ENCODE data around the gene GADD45A. TPM values are rescaled to one million over a fixed set of nuclear protein-coding genes. Genes with fewer than 3 reads are reported as not detected.

The GADD45A gene, protein sequence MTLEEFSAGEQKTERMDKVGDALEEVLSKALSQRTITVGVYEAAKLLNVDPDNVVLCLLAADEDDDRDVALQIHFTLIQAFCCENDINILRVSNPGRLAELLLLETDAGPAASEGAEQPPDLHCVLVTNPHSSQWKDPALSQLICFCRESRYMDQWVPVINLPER
- total RNA-seq: 10 to 100 TPM; 19.0 to 19.5 TPM
- 10 to 100 TPM in 1 of 3 donors, 1 to 10 TPM in 2; 4.1 to 13.0 (median 5.7) TPM for polyA plus RNA-seq
- total RNA-seq: 5.6 to 56.2 (median 36.9) reads per million in 6 experiments

DNA sequence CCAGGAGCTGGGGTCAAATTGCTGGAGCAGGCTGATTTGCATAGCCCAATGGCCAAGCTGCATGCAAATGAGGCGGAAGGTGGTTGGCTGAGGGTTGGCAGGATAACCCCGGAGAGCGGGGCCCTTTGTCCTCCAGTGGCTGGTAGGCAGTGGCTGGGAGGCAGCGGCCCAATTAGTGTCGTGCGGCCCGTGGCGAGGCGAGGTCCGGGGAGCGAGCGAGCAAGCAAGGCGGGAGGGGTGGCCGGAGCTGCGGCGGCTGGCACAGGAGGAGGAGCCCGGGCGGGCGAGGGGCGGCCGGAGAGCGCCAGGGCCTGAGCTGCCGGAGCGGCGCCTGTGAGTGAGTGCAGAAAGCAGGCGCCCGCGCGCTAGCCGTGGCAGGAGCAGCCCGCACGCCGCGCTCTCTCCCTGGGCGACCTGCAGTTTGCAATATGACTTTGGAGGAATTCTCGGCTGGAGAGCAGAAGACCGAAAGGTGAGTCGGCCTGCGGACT lies at the start of gene GADD45A:
Gene GADD45A (plus strand): TSS at position 135 of the 491 bp plus-strand sequence. CDS start 294 bp downstream, at position 429.
- POLR2A ChIA-PET: interaction anchor here (0.5 to 2.9 kb wide), 15 partner anchors 9 to 760 kb away, joined by 3 to 33 read pairs (median 4); partner anchors contain the start of genes DNAI4, MIER1 and SERBP1

DNA sequence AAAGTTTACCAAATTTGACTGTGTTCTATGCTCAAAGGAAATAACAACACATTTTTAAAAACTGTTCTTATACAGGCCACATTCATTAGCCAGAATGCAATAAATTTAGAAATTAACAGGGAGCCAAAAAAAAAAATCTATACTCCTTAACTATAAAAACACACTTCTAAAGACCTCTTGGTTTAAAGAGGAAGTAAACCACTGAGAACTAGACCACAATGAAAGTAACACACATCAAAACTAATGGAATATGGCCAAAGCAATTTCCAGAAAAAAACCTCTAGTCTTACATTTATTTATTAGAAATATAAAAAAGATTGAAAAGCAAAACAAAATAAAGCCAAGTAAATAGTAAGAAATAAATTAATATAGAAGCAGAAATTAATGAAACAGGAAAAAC lies 48.9 kb upstream of the GADD45A start:
- no peak overlapping the region for H3K4me3 Mint-ChIP-seq
- H3K36me3 Mint-ChIP-seq: no peaks in the 10 kb centered on the region
- peaks cover 0 to 9% (median 6%) of the 10 kb centered on the region in 5 donors for H3K27me3 Mint-ChIP-seq
- H3K4me1 Mint-ChIP-seq: peaks cover 8 to 18% (median 15%) of the 10 kb centered on the region in 4 donors
- ATAC-seq (no peak), DNase-seq (no peak)
- peak overlapping the region in 1 of 10 donors; percentile 47 for H3K27ac Mint-ChIP-seq
- H3K9me3 Mint-ChIP-seq: no peaks in the 10 kb centered on the region
- POLR2A ChIA-PET: no interaction called here

More for the DNA sequence above, at the start of gene GADD45A:
- DNase-seq (peak; percentile 79 to 97 (median 94)), ATAC-seq (peak; percentile 87 to 89)
- Mint-ChIP-seq H3K9me3 (no peaks in the 10 kb centered on the region), H3K4me1 (peaks cover 11 to 34% (median 29%) of the 10 kb centered on the region in 4 donors), H3K4me3 (peak within 1 kb of the TSS; percentile 93 to 100 (median 98)), H3K27me3 (no peaks in the 10 kb centered on the region), H3K36me3 (peaks cover 0 to 5% (median 0%) of the 10 kb centered on the region in 3 donors), H3K27ac (peak within 1 kb of the TSS; percentile 91 to 97 (median 94))

DNA sequence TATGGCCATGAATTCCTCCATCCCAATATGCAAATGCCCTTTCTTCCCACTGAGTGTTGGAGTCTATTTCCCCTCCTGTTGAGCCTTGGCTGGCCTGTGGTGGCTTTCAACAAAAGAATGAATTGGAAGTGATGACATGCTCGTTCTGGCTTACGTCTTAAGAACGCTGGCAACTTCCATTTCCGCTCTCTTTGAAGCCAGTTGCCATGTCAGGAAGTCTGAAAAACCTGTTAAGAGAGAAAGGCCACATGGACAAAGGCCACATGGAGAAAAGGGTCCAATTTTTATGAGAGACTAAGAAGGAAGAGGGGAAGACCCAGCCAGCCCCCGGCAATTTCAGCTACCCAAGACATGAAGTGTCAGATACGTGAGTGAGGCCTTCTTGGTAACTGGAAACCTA lies 45.6 kb upstream of the GADD45A start:
- H3K4me3 Mint-ChIP-seq: no peak overlapping the region
- H3K27me3 Mint-ChIP-seq: peaks cover 0 to 9% (median 0%) of the 10 kb centered on the region in 5 donors
- H3K4me1 Mint-ChIP-seq: peaks cover 8 to 18% (median 15%) of the 10 kb centered on the region in 4 donors
- POLR2A ChIA-PET: no interaction called here
- H3K9me3 Mint-ChIP-seq: no peaks in the 10 kb centered on the region
- DNase-seq: no peak
- ATAC-seq: no peak
- no peak overlapping the region for H3K27ac Mint-ChIP-seq
- no peaks in the 10 kb centered on the region for H3K36me3 Mint-ChIP-seq

DNA sequence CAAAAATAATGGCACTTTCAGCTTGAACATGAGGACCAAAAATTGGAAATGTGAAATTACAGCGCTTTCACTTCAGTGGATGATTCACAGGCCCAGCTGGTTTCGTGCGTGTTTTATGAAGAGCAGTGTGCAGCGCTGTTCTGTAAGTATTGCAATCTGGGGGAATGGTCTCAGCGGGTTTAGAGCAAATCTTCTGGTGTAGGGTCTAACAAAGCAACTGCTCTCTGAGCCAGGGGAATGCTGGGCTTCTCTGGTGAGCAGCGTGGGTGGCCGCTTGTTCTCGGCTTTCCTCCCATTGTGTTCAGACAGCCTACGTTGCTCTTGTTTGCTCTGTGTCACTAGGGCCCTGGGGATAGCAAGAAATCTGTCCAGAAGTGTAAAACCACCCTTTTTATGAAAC lies 42.4 kb upstream of the GADD45A start:
- H3K27ac Mint-ChIP-seq: no peak overlapping the region
- ATAC-seq: no peak
- H3K4me3 Mint-ChIP-seq: no peak overlapping the region
- peaks cover 0 to 2% (median 0%) of the 10 kb centered on the region in 5 donors for H3K27me3 Mint-ChIP-seq
- POLR2A ChIA-PET: no interaction called here
- H3K4me1 Mint-ChIP-seq: peaks cover 0 to 2% (median 0%) of the 10 kb centered on the region in 4 donors
- DNase-seq: no peak
- H3K36me3 Mint-ChIP-seq: no peaks in the 10 kb centered on the region
- H3K9me3 Mint-ChIP-seq: no peaks in the 10 kb centered on the region

DNA sequence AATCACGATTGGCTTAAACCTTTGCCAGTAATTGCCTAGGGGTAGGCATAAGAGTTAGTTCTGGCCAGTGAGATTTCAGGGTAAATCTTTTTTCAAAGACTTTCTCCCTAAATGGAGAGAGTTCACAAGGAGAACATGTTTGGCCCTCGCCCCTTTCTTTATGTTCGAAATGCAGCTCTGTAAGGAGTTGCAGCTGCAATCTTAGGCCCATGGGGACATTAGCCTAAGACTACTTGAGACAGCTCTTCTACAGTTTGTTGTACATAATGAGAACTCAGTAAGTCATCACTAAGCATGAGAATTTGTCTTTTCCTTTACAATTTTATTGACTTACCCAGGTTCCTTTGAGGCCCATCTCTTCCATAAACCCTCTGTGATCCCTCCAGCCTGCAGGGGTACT lies 40.4 kb upstream of the GADD45A start:
- POLR2A ChIA-PET: no interaction called here
- peaks cover 0 to 2% (median 0%) of the 10 kb centered on the region in 5 donors for H3K27me3 Mint-ChIP-seq
- ATAC-seq (no peak), DNase-seq (no peak)
- no peaks in the 10 kb centered on the region for H3K36me3 Mint-ChIP-seq
- H3K4me3 Mint-ChIP-seq: no peak overlapping the region
- no peaks in the 10 kb centered on the region for H3K9me3 Mint-ChIP-seq
- H3K27ac Mint-ChIP-seq: no peak overlapping the region
- H3K4me1 Mint-ChIP-seq: no peaks in the 10 kb centered on the region

DNA sequence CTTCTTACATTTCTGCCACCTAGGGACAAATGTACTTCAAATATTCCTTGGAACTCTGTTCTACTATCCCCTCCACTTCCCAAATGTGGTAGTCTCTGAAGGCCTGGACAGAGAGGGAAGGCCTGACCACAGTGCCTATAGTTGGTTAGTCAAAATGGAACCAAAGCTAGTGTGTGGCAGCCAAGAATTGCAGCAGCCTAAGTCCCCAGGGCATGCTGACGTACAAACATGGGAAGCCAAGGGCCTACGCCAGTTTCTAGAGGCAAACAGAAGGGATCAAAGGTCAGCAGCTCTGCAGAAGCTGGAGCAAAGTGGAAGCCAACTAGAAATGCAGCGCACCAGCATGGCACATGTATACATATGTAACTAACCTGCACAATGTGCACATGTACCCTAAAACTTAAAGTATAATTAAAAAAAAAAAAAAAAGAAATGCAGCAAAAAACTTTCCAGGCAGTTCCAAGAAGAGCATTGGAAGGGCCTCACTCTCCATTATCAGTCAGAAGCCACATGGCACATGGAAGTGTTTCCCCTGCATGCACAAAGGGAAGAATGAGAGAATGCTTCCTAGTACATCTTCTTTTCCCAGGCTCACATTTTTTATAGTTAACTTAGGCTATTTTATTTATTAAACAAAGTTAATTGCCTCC lies 39.4 kb upstream of the GADD45A start:
- DNase-seq: no peak
- Mint-ChIP-seq H3K4me3 (no peak overlapping the region), H3K36me3 (no peaks in the 10 kb centered on the region), H3K27me3 (no peaks in the 10 kb centered on the region), H3K9me3 (no peaks in the 10 kb centered on the region), H3K27ac (no peak overlapping the region), H3K4me1 (no peaks in the 10 kb centered on the region)
- ATAC-seq: no peak
- POLR2A ChIA-PET: no interaction called here

DNA sequence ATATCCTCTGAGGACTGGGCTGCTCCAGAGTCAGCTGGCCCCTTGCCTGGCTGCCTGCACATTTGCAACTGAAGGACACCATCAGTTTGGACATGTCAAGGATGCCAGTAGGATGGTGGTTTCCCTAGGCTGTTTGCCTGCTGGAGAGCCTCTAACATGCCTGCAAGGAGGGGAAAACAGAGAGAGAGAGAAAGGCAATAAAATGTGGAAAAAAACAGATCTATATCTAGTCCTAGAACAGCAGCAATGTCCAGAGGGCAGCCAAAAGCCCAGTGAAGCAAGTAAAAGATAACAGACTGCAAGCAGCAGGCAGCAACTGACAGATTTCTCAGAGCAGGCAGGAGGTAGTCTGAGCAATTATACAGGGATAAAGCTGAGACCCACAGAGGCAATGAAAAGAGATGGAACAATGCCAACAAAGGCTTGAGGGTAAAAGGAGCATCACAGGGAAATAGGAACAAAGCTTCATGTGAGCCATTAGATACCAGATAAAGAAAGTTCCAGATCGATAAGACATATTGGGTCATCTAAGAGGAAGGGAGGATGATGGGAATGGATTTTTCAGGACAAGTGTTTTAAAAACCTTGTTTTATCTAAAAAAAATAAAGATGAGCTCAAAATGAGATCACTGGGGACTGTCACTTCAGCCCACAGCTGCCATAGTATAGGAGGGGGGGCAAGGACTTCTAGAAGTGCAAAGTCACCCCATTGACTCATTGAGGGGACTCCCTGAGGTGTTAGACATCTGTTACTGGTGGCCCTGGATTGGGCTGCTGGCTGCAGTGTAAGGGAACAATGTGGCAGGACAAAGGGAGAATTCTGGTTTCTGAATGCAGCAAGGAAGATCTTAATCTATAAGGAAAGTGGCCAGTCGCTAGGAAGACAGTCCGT lies 38.6 kb upstream of the GADD45A start:
- DNase-seq (no peak), ATAC-seq (no peak)
- Mint-ChIP-seq H3K4me1 (no peaks in the 10 kb centered on the region), H3K4me3 (no peak overlapping the region), H3K27ac (no peak overlapping the region), H3K27me3 (no peaks in the 10 kb centered on the region), H3K36me3 (no peaks in the 10 kb centered on the region), H3K9me3 (no peaks in the 10 kb centered on the region)
- POLR2A ChIA-PET: no interaction called here

DNA sequence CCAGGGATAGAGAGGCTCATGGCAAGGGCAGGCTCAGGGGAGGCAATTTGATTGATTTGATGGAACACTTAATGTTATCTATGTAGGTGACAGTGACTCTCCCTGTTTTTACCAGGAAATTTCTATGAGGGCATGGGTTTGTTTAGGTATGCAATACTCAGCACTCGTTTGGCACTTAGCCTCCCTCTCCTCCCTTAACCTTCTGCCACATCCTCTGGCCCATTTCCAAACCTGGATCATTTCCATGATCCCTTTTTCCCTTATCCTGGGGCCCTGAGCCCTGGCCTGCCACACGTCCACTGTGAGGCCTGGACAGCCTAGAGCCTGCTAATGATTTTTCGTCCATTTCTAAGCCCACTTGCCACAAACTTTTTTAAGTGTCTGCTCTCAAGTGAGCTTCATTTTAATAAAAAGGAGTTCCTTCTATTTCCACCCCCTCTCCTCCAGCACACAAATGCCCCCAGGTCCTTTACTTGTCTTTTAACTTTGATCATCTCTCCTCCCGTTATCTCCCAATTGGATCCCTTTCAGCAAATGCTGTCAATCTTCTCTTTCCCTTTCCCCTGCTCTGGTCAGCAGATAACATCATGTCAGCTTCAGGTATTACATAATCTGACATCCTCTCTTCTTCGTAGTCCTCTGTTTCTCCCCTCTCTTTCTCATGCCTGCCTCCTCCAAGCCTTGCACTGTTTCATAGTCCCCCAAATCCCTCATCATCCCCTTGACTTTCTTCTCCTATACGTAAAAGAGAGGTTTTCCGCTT lies 37.8 kb upstream of the GADD45A start:
- H3K4me3 Mint-ChIP-seq: no peak overlapping the region
- no peaks in the 10 kb centered on the region for H3K36me3 Mint-ChIP-seq
- POLR2A ChIA-PET: no interaction called here

DNA sequence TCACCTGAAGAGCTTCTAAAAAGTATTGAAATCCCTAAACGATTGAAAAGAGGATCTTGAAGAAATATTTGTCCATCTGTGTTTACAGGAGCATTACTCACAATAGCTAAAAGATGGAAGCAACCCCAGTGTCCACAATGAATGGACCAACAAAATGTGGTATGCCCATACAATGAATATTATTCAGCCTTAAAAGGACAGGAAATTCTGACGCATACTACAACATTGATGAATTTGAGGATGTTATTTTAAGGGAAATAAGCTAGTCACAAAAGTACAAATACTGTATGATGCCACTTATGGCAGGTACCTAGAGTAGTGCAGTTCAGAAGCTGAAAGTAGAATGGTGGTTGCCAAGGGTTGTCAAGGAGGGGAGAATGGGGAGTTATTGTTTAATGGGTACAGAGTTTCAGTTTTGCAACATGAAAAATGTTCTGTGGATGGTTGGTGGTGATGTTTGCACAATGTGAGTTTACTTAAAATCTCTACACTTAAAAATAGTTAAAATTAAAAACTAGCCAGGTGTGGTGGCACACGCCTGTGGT lies 37.1 kb upstream of the GADD45A start:
- ATAC-seq (no peak), DNase-seq (no peak)
- Mint-ChIP-seq H3K36me3 (no peaks in the 10 kb centered on the region), H3K9me3 (no peaks in the 10 kb centered on the region), H3K4me3 (no peak overlapping the region), H3K27me3 (no peaks in the 10 kb centered on the region), H3K4me1 (no peaks in the 10 kb centered on the region), H3K27ac (no peak overlapping the region)
- POLR2A ChIA-PET: no interaction called here

More for the DNA sequence above, 37.8 kb upstream of the GADD45A start:
- Mint-ChIP-seq H3K9me3 (no peaks in the 10 kb centered on the region), H3K27me3 (no peaks in the 10 kb centered on the region), H3K4me1 (no peaks in the 10 kb centered on the region), H3K27ac (no peak overlapping the region)
- DNase-seq (no peak), ATAC-seq (no peak)

DNA sequence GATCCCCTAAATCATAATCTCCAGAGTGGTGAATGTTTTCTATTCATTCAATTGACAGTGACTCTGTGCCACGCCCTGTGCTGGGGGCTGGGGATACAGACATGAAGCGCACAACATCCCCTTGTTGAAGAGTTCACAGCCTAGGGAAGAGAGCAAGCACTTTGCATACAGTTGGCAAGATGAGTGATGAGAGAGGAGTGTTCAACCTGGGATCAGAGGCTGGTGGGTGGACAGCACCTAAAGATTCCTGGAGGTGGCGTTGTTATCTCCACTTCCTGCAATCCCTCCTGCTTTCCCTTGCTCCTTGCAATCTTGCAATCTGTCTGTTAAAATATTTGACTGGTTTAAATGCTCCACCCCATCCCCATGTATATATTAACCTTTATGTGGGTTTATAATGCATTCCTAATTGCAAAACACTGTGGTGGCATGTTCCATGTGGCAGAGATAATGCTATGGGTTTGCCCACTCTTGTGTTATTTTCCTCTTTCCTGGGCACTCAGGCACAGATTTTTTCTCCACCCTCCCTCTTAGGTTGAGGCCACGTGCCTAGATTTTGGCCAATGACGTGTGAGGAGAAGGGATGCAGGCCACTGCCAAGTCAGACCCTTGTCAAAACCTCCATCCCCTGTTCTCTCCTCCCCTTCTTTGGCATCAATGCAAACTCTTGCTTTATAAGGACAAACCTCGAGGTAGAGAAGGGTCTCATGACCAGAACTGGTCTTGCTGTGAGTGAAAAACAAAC lies 36.2 kb upstream of the GADD45A start:
- POLR2A ChIA-PET: no interaction called here
- Mint-ChIP-seq H3K4me3 (no peak overlapping the region), H3K27ac (no peak overlapping the region), H3K4me1 (peaks cover 0 to 3% (median 0%) of the 10 kb centered on the region in 4 donors), H3K27me3 (peaks cover 0 to 1% (median 0%) of the 10 kb centered on the region in 5 donors), H3K9me3 (no peaks in the 10 kb centered on the region), H3K36me3 (no peaks in the 10 kb centered on the region)
- DNase-seq (no peak), ATAC-seq (no peak)

DNA sequence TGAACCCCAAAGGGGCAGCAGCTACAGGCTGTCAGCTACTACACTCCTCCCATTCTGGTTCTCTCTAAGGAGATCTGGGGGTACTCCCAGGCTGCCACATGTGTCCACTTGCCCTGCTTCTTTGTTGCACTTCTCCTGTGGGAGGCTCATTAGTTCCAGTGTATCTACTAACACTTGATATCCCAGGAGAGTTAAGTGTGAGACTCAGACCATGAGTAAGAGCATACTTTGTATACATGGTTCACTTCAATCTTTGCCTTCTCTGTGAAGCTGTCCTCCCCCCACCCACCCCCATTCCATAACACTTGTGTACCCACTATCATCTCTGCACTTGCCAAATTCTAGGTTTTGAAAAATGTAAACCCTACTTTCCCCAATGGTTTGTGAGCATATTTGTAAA lies 34.9 kb upstream of the GADD45A start:
- H3K4me1 Mint-ChIP-seq: peaks cover 0 to 3% (median 0%) of the 10 kb centered on the region in 4 donors
- POLR2A ChIA-PET: no interaction called here
- H3K27ac Mint-ChIP-seq: no peak overlapping the region
- H3K9me3 Mint-ChIP-seq: no peaks in the 10 kb centered on the region
- peaks cover 0 to 2% (median 0%) of the 10 kb centered on the region in 5 donors for H3K27me3 Mint-ChIP-seq
- DNase-seq (no peak), ATAC-seq (no peak)
- no peak overlapping the region for H3K4me3 Mint-ChIP-seq
- H3K36me3 Mint-ChIP-seq: no peaks in the 10 kb centered on the region
